Natural killer cell (primary cell): ENCODE data around the gene LY6G5B. TPM values are rescaled to one million over a fixed set of nuclear protein-coding genes. Genes with fewer than 3 reads are reported as not detected.

Source experiments
- ATAC-seq, 3 donors: fragments of 150-1000 bp in 2 of 3; fragments of 200-7000 bp in 1 of 3; cut with Tn5 transposase; 1 replicate in 1 of 3; 2 replicates in 2 of 3; pipeline ENCODE4 v1.10.0; 2021; ENCODE audit warnings: mild to moderate bottlenecking in 2 of 3, moderate library complexity in 2 of 3
- DNase-seq, 2 donors: peaks; one replicate each; pipeline versions ENCODE4 v3.0.0 to v3.0.0-alpha.2; 2013 to 2021; ENCODE audit warnings: mixed read lengths in 1 of 2
- H3K27ac ChIP-seq: one replicate; pipeline ENCODE4 v1.5.1; 2013; ENCODE audit warnings: mild to moderate bottlenecking, low read length
- H3K27me3 ChIP-seq: one replicate; pipeline ENCODE4 v1.6.1; 2013; ENCODE audit warnings: low read length; ENCODE audit not compliant: control insufficient read depth, insufficient read depth
- H3K36me3 ChIP-seq: one replicate; pipeline ENCODE4 v1.6.1; 2013; ENCODE audit warnings: low read length; ENCODE audit not compliant: control insufficient read depth, insufficient read depth
- H3K4me1 ChIP-seq: one replicate; pipeline ENCODE4 v1.6.1; 2013; ENCODE audit warnings: low read length; ENCODE audit not compliant: control insufficient read depth, insufficient read depth
- H3K4me3 ChIP-seq: one replicate; pipeline ENCODE4 v1.5.1; 2013; ENCODE audit warnings: low read length
- H3K9me3 ChIP-seq: one replicate; pipeline ENCODE4 v1.6.1; 2013; ENCODE audit warnings: low read length; ENCODE audit not compliant: control insufficient read depth, insufficient read depth
- H3K27ac Mint-ChIP-seq, 2 donors: one replicate each; pipeline ENCODE4 v1.8.0; 2022; ENCODE audit warnings: mild to moderate bottlenecking in 2 of 2, mixed read lengths in 2 of 2, moderate library complexity in 1 of 2
- H3K27me3 Mint-ChIP-seq, 2 donors: one replicate each; pipeline ENCODE4 v1.8.0; 2022; ENCODE audit warnings: low read depth in 2 of 2, mixed read lengths in 2 of 2
- H3K36me3 Mint-ChIP-seq: one replicate; pipeline ENCODE4 v1.8.0; 2022; ENCODE audit warnings: mixed read lengths
- H3K4me1 Mint-ChIP-seq, 2 donors: one replicate each; pipeline ENCODE4 v1.8.0; 2022; ENCODE audit warnings: mixed read lengths in 2 of 2
- H3K4me3 Mint-ChIP-seq: one replicate; pipeline ENCODE4 v1.8.0; 2022; ENCODE audit warnings: mild to moderate bottlenecking, moderate library complexity, mixed read lengths
- H3K9me3 Mint-ChIP-seq, 2 donors: one replicate each; pipeline ENCODE4 v1.8.0; 2022; ENCODE audit warnings: mixed read lengths in 2 of 2
- CTCF ChIP-seq: fragments of 200-600 bp; IDR thresholded peaks from one replicate; pipeline ENCODE4 v1.8.0; 2022; ENCODE audit warnings: antibody characterized with exemption
- WGBS: methylation state at CpG from one replicate; pipeline ENCODE4 v1.1.7; 2013; ENCODE audit warnings: missing lambda C conversion rate; ENCODE audit not compliant: insufficient coverage; 5-methylcytosine and 5-hydroxymethylcytosine counted together
- intact Hi-C: fragments of 100-400 bp; cut with micrococcal nuclease; formaldehyde crosslinking; loops from one replicate; pipeline ENCODE4 v1.14.2; 2022
- total RNA-seq, 4 donors: library from RNA; stranded (reverse); fragments of 120-200 nt in 1 of 4; gene quantifications; one replicate each; pipeline versions ENCODE4 v1.2.3 to v1.2.4, GENCODE V29; 2013 to 2022

Gene LY6G5B
- total RNA-seq = 10 to 100 TPM; 39.9 to 50.0 (median 46.0) TPM
- 9.3 TPM for total RNA-seq (2013)

- Mint-ChIP-seq H3K36me3 (no peaks in the 10 kb centered on the region), H3K9me3 (no peaks in the 10 kb centered on the region), H3K27ac (no peak within 1 kb of the TSS), H3K27me3 (no peaks in the 10 kb centered on the region), H3K4me3 (no peak within 1 kb of the TSS), H3K4me1 (peaks cover 16 to 25% of the 10 kb centered on the region in 2 donors)
- peaks cover 9% of the 10 kb centered on the region for H3K4me1 ChIP-seq
- H3K27me3 ChIP-seq = no peaks in the 10 kb centered on the region
- no peak within 1 kb of the TSS for H3K4me3 ChIP-seq
- 95% methylated on average over 8 of the region's 8 CpGs for WGBS
- DNase-seq (no peak), ATAC-seq (no peak)
- no peak for TF ChIP-seq CTCF
- no peaks in the 10 kb centered on the region for H3K9me3 ChIP-seq
- no peak within 1 kb of the TSS for H3K27ac ChIP-seq
- intact Hi-C loops = loop anchor here (5.0 to 10.0 kb wide), 3 partner anchors 127 to 952 kb away; partner anchors contain the start of genes AGPAT1, DDX39B, MDC1 and RNF5
- H3K36me3 ChIP-seq = peaks cover 56% of the 10 kb centered on the region
Observed at GRCh38 chr6:31669676-31670075, at the start of gene LY6G5B. TSS of gene LY6G5B (plus strand) at chr6:31669976. CDS start at chr6:31670951, 975 bp downstream.

- no peaks in the 10 kb centered on the region for H3K9me3 Mint-ChIP-seq
- under 1% methylated on average over 55 of the region's 67 CpGs for WGBS
- intact Hi-C loops = loop anchor here (1.0 to 5.0 kb wide), 4 partner anchors 32 to 117 kb away; partner anchors contain the start of genes BAG6, CLIC1 and GPANK1
- peak within 1 kb of the TSS; percentile 98 for H3K27ac ChIP-seq
- peaks cover 1% of the 10 kb centered on the region for H3K36me3 Mint-ChIP-seq
- H3K4me3 ChIP-seq = peak within 1 kb of the TSS; percentile 91
- H3K9me3 ChIP-seq = no peaks in the 10 kb centered on the region
- H3K27ac Mint-ChIP-seq = peak within 1 kb of the TSS; percentile 92 to 95
- peak in 1 of 2 donors; percentile 87 for DNase-seq
- H3K4me1 Mint-ChIP-seq = peaks cover 20 to 25% of the 10 kb centered on the region in 2 donors
- peak; percentile 27 to 42 (median 31) for ATAC-seq
- H3K36me3 ChIP-seq = peaks cover 21% of the 10 kb centered on the region
- peaks cover 22% of the 10 kb centered on the region for H3K4me1 ChIP-seq
- no peak for TF ChIP-seq CTCF
- no peaks in the 10 kb centered on the region for H3K27me3 Mint-ChIP-seq
- H3K27me3 ChIP-seq = no peaks in the 10 kb centered on the region
- peak within 1 kb of the TSS; percentile 92 for H3K4me3 Mint-ChIP-seq
Observed at GRCh38 chr6:31620586-31621319, 49.0 kb upstream of the LY6G5B start, which contains the start of gene PRRC2A. TSS of gene PRRC2A (plus strand) at chr6:31620715. CDS start at chr6:31622790, 2,075 bp downstream.

- Mint-ChIP-seq H3K4me1 (peaks cover 20 to 28% of the 10 kb centered on the region in 2 donors), H3K4me3 (peak overlapping the region; percentile 92), H3K27me3 (no peaks in the 10 kb centered on the region), H3K36me3 (peaks cover 8% of the 10 kb centered on the region), H3K9me3 (no peaks in the 10 kb centered on the region), H3K27ac (peak overlapping the region; percentile 92 to 95)
- H3K27me3 ChIP-seq = no peaks in the 10 kb centered on the region
- TF ChIP-seq CTCF = no peak
- intact Hi-C loops = loop anchor here (5.0 kb wide), 1 partner anchor 116 kb away; the partner anchor contains the start of gene CLIC1
- 29% methylated on average over 15 of the region's 15 CpGs for WGBS
- H3K4me1 ChIP-seq = peaks cover 15% of the 10 kb centered on the region
- peak overlapping the region; percentile 98 for H3K27ac ChIP-seq
- DNase-seq = no peak
- peaks cover 28% of the 10 kb centered on the region for H3K36me3 ChIP-seq
- H3K4me3 ChIP-seq = peak overlapping the region; percentile 91
- no peak for ATAC-seq
- H3K9me3 ChIP-seq = no peaks in the 10 kb centered on the region
Observed at GRCh38 chr6:31621320-31621939, 48.3 kb upstream of the LY6G5B start.
